ENCODE results near the gene NFATC1.

DNA sequence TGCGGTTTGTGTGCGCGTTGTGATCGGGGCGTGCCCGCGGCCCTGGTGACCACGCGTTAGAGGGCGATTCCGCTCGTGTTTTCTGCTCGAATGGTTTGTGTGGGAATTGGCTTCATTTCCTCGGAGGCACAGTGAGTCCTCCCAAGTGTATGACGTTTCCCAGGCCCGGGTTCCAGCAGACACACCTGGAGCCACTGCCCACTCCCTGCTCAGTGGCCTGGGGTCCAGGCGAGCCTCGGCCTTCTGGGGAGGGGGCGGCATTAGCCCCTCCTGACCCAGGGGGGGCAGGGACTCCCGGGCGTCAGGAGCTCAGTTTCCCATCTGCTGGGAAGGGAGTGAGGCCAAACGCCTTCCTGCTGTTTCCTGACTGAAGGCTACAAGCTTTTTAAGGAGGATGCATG is 92.1 kb downstream of the NFATC1 start:
- TF ChIP-seq, protein P1, sequence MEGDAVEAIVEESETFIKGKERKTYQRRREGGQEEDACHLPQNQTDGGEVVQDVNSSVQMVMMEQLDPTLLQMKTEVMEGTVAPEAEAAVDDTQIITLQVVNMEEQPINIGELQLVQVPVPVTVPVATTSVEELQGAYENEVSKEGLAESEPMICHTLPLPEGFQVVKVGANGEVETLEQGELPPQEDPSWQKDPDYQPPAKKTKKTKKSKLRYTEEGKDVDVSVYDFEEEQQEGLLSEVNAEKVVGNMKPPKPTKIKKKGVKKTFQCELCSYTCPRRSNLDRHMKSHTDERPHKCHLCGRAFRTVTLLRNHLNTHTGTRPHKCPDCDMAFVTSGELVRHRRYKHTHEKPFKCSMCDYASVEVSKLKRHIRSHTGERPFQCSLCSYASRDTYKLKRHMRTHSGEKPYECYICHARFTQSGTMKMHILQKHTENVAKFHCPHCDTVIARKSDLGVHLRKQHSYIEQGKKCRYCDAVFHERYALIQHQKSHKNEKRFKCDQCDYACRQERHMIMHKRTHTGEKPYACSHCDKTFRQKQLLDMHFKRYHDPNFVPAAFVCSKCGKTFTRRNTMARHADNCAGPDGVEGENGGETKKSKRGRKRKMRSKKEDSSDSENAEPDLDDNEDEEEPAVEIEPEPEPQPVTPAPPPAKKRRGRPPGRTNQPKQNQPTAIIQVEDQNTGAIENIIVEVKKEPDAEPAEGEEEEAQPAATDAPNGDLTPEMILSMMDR (IDR thresholded peaks at IDR 0.05; ENCODE audit: low read depth, low read length): no peak
- TF ChIP-seq EZH2phosphoT487 (IDR thresholded peaks at IDR 0.05; ENCODE audit: low read depth): no peak

All from OCI-LY3 (cell line).